Activated CD4-positive, alpha-beta T cell treated with anti-CD3 and anti-CD28 coated beads, Interleukin-2, amount 50 U/mL, for 48 hours (primary cell): ENCODE data around the gene RASA3.

Source experiments
- DNase-seq, 2 experiments: peaks; one replicate each; pipeline ENCODE4 v3.0.0-alpha.2; 2020

Gene RASA3

DNA sequence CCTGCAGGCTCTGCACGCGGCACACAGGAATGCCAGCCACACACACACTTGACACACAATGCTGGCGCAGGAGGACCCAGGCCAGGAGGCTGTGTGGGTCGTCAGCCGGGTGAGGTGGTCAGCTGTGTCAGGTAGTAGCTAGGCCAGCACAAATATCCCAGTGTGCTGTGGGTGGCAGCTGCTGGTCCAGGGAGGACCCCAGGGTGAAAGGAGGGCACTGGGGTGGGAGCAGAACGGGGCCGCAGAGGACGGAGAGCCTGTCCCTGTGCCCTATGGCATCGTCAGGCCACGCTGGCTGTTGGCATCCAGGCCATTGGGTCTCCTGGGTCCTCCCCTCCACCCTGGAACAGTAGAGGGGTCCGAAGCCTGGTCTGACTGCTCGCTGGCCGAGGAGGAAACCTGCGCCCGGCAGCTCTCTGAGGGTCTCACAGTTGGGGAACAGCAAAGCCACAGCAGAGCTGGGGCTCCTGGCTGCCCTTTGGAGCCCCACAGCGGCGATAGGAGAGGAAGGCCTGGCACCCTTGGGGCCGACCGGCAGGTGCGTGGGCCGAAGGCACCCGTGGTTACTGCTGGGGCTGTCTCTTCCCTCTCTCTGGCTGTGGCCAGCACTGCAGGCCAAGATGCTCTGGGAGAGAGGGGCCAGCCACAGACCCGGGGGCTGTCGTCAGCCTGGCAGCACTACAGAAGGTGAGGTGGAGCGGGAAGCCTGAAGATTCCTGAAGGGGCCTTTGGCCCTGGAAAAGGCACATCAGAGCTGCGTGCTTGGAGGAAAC lies 185.8 kb downstream of the RASA3 start:
- DNase-seq: no peak

DNA sequence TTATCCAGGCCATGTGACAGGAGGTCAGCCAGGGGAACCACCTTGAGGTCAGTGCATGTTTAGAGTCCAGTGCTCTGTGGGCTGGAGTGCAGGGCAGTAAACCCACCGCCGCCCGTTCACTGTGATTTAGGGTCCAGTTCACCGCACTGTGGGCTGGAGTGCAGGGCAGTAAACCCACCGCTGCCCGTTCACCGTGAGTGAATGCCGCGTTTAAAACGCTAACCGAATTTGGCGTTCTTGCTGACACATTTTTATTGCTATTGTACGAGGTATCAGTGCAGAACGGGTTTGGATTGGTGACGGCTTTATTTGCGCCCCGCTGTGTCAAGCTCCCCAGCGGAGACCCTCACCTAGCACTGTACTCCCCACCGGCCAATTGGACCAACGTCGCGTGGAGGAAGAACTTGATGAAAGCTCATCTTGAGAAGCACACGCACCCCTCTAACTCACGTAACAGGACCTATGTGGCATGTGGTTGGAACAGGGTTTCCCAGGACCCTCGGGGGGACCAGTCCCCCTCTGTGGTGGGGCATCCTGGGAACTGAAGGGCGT lies 186.5 kb downstream of the RASA3 start:
- DNase-seq: no peak

DNA sequence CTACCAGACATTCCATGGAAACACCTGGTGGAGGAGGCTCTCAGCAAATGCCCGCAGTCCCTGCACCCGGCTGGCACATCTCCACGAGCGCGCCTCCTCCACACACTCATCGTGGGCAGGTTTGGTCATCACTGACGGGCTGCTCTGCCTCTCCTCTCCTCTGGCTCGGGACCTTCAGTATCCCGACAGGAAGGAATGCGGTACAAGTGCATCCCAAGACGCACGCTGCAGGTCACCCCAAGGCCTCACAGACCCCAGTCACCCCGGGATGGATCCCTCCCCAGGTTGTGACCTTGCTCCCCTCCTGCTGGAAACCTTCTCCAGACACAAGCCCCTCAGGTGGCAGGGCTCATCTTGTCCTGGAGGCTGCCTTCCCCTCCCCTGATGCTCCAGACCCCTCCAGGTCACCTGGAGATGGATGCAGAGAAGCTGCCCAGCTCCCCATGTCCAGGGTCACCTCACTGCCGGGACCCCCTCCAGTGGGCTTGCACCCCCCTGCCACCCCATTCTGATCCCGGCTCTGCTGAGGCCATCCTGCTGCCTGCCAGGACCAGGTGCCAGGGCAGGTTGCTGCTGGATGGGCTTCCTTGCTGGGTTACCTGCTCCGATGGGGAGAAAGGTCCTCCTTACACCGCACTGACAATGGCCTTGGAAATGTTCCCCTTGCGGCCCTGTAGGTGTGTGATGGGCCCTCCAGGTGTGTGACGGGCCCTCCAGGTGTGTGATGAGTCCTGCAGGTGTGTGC lies 188.4 kb downstream of the RASA3 start:
- no peak for DNase-seq

DNA sequence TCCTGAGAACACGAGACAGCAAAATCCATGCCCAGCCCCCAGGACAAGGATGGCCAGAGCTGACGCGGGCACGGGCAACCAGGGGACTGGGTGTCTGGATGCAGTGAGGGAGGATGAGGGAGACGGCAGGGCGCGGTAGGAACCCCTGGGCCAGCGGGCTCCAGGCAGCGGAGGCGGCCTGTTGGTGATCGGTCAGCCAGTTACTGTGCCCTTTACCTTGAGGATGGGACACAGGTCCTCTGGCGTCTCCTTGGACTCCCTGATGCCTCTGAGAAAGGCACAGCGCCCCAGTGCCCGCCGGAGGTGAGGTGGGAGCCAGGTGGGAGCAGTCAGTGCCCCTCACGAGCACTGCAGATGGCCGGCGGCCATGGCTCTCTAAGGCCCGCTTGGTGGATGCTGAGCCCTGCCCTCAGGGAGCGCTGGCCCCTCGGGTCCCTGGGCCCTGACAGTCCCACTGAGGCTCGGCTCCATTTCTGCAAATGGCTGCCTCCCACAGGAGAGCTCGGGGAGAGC lies 189.8 kb downstream of the RASA3 start:
- no peak for DNase-seq

DNA sequence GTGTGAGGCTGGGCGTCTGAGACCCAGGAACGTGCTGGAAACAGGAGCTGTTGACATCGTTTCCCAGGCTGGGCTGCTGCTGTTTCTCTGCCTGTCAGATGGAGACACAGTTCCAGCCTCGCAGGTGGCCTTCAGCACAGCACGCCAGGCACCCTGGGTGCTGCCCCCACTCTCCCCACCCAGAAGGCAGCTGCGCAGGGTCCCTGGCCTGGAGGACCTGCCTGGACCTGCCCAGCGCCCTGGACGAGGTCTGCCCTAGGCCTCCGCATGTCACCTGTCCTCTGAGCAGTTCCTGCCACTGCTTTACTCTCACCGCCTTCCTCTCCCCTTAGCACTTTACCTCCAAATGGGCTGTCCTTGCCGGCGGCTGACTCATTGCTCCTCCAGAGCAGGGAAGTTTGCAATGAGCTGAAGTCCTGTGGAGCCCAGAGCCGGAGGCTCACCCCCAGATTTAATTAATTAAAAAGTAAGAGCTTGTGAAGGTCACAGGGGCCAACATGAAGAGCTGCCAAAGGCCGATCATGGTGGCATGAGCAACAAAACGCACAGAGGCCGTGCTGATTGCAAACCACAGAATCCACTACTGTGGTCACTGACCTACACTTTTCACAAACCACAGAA lies 190.7 kb downstream of the RASA3 start:
- DNase-seq: no peak

DNA sequence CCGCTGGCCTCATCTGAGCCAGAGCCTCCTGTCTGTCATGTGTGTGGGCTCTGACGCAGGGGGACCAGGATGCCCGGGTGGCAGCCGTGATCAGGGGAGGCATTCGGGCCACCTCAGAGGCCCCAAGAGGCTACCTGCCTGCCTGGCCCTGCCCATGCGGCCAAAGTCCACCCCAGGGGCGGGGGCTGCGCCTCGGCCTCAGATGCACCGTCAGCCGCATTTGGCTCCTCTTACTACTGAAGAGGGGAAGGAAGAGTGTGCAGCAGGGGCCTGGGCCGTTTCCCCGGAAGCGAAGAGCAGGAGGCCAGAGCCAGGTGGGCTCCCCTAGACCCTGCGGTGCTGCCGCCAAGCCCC lies 192.5 kb downstream of the RASA3 start:
- no peak for DNase-seq

DNA sequence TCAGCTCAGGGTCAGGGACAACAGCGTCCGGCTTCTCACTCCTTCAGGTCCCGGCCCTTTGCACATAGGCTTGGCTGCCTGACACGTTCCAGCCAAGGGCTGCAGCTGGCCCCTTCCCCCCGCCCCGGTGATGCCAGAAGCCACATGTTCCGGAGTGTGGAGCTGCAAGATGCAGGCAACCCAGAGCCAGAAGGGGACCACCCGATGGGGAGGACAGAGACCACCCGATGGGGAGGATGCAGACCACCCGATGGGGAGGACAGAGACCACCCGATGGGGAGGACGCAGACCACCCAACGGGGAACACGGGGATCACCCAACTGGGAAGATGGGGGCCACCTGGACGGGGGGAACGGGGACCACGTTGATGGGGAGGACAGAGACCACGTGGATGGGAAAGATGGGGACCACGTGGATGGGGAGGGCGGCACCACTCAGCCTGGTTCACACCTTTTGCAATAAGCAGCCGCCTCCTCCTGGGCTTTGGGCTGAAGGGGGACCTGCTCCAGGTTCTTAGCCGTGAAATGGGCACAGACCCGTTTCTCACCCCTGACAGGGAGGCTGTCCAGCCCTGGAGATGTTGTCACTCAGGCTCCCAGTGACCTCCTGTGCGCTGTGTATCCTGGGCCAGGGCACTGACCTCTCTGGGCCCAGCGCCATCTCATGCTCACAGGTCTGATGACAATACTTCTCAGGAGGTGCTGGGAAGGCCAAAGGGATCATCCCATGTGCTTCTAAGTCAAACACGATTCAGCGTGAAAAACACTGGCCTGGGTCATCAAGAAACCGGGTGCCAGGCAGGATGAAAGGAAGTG lies 193.1 kb downstream of the RASA3 start:
- no peak for DNase-seq

DNA sequence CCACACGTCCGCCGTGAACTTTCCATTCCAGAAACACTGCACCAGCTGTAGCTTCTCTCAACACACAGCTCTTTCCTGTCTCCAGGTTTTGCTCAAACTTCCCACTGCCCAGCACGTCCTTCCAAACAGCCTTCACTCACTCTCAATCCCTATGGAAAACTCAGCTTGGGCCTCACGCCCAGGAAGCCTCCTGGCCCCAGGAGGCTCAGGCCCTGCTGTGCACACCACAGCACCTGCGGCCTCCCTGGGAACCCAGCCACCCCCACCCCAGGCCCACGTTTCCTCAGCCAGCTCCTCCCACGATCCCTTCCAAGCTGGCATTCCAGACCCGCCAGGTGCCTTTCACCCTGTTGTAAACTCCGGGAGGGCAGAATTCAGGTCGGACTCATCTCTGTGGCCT lies 193.7 kb downstream of the RASA3 start:
- DNase-seq: no peak

DNA sequence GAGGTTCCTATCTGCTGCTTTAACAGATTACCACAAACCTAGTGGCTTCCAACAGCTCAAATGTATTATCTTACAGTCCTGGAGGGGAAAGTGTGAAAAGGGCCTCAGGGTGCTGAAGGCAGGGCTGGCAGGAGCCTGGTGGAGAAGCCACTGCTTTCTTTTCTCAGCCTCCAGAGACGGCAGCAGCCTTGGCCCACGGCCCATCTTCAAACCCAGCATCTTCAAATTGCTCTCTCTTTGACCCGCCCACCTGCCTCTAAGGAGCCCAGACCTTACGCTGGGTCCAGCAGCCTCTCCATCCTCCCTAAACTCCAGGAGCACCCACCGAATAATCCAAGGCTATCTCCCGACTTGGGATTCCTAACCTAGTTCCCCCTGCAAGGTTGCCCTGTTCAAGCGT lies 194.2 kb downstream of the RASA3 start:
- DNase-seq: no peak

DNA sequence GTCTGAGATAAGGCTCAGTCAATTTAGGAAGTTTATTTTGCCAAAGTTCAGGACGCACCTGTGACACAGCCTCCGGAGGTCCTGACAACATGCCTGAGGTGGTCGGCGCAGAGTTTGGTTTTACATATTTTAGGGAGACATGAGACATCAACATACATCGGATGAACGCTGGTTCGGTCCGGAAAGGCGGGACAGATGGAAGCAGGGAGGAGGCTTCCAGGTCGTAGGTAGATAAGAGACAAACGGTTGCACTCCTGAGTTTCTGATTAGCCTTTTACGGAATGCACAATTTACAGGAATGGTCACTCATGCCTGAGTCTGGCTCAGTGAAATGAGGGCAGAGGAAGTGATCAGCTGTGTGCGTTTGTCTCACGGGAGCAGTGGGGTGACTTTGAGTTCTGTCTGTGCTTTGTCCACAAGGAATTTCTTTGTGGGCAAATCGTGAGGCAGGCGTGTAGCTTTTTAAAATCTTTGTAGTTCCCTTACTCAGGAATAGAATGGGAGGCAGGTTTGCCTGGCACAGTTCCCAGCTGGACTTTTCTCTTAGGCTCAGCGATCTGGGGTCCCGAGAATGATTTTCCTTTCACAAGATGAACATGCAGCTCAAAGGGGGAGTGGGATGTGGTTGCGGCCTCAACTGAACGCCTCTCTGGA lies 194.8 kb downstream of the RASA3 start:
- no peak for DNase-seq

DNA sequence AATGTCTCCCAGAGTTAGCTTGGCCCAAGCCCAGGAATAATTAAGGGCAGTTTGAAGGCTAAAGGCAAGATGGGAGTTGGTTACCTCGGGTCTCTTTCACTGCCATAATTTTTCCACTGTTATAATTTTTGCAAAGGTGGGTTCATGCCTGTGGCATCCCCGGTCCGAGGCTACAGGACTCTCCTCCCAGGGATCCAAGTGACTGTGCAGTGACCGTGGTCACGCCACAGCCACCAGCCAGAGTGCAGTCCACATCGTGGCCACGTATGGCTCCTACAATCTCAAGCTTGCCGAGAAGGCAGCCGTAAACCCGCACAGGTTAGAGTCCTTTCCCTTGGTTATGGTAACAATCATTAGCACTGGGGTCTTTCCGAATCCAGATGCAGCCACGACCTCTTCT lies 195.3 kb downstream of the RASA3 start:
- DNase-seq: no peak

DNA sequence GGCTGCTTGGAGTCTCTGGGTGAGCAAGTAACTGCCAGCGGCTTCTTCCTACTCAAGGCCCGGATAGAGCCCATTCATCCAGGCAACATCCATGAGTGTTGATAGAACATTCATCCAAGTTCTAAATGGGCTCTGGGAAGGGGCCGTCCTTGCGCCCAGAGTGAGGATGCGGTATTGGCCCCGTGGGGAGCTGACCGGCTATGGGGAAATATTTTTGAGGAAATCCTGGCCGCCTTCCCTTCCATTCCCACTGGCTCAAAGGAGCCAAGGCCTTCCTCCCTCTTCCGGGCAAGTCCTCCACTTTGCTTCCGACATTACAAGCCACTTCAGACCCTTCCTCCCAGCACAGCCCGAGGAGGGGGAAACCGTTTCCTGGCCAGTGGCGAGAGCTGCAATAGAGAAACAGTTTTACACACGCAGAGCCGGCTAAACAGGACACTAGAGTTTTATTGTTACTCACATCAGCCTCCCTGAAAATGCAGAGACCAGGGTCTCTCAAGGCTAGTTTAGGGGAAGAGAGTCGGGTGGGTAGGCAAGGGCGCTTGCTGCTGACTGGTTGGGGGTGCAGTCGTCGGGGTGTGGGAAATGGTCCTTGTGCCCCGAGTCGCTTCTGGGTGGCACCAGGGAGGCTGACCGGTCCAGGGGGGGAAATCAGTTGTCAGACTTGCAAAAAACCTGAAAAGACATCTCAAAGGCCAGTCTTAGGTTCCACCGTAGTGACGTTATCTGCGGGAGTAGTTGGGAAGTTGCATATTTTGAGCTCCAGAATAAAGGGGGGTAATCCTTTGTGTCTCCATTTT lies 196.1 kb downstream of the RASA3 start:
- DNase-seq: no peak

DNA sequence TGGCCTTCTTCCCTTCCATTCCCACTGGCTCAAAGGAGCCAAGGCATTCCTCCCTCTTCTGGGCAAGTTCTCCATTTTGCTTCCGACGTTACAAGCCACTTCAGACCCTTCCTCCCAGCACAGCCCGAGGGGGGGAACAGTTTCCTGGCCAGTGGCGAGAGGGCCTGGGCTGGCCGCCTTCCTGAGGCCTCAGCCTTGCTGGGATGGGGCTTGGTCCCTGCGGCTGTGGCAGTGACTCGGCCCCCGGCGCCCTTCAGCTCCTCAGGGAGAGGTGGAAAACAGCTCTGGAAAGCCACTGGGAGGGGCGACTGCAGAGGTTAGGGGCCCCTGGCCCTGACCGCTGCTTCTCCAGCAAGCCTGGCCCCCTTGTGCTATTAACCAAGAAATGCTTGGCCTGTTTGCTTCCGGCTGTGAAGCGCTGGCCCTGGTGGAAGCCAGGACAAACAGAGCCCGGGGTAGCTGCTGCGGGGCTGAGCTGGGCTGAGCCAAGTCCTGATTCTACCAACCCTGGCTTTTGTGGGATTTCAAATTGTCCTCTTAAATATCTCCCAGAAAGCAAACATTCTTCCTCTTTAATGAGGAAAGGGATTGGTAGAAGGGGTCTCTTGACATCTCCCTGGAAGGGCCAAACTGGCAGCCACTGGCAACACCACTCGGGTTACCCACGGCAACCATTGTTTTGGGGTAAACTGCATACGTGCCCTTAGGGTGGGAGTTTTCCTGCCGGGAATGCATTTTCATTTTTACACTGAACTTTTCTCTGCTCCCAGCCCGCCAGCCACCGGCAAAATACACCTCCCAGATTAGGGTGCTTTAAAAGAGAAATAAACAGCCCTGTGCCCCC lies 197.2 kb downstream of the RASA3 start:
- DNase-seq: no peak

DNA sequence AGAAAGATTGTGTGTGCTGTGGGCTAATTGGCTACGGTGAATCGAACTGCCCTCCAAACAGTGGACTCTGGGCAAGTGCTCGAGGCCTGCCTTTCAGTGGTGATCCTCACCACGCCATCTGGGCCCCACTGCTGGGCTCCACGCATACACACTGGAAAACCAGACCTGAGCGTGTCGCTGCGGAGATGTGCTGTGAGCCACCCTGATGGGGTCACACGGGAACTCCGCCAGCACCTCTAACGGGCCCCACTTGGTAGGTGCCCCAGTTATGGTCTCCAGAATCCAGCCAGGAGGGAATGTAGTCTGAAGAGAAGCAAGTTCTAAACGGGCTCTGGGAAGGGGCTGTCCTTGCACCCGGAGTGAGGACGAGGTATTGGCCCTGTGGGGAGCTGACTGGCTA lies 197.8 kb downstream of the RASA3 start:
- no peak for DNase-seq

DNA sequence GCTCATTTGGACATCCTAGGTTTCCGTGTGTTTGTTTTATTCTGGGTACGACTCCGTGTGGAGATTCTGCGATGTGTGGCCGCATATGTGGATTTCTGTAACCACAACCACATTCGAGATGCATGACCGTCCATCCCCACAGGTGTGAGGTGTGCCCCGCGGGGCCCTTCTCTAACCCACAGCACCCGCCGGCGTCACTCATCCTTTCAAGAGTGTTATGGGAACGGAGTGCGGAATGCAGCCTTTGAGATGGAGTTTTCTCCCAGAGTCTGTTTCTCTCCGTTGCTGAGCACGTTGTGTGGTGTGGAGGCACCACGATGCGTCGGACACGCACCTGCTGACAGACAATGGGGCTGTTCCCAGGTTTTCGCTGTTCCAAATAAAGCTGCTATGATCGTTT lies 198.5 kb downstream of the RASA3 start:
- no peak for DNase-seq

DNA sequence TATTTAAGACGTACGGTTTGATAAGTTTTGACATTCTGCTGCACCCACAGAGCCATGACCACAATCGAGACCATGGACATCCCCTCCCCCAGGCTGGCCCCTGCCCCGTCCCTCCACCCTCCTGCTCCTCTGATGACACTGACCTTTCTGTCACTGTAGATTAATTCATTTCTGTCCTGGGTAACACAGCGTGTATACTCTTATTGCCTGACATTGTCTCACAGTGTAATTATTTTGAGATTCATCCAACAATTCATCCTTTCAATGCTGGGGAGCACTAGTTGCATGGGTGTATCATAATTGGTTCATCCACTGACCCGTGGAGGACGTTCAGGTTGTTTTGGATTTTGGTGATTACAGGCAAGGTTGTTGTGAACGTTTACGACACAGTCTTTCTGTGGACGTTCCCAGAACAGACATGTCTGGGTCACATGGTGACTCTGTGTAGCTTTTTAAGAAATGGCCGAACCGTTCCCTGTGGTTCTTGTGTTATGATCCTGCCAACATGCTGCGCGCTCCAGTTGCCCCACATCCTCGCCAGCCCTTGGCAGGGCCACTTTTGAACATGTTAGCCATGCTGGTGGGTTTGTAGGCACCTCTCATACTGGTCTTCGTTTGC lies 200.5 kb downstream of the RASA3 start:
- no peak for DNase-seq

DNA sequence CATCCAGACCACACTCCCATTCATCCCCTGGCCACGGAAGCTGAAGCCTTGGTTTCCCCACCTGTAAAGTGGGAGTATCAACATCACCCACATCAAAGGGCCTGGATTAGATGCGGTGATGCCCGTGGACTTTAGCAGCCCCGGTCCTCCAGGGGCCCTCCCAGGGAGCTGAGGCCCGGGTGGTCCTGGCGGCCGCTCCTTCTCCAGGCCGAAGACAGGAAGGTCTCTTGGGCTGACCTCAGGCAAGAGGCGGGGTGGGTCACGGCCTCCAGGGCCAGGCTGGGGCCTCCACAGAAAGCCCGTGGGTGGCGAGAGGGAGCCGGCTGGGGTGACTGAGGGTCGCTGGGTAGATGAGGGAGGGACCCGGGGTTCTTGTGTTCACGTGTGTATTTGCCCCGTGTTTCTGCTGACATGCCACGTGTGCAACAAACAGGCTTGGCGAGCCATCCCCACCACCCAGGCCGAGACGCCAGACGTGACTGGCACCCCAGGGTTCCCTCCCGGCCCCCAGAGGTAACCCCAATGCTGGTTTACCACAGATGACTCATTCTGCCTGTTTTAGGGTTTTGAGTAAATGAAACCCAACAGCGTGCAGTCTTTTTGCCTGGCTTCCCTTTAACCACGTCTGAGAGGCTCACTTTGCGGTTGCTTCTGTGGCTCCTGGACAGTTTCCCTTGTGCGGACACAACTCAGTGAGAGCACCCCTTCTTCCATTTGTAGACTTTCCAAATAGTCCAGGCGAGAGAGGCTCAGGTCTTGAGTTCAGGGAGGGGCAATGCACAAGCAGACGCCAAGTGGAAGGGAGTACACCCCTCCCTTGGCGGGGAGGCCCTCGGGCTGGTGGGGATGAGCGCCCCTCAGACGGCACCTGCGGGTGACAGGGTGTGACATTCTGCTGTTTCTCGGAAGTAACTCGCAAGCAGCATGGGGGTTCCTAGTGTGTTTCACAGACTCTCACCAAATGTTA lies 201.5 kb downstream of the RASA3 start:
- peak; percentile 55 to 65 for DNase-seq
